PFSK-1 (cell line): Measurements from ENCODE around the gene SPEM2.

Experiments used
- FOXP2 ChIP-seq: optimal IDR thresholded peaks from 2 replicates; pipeline ENCODE3; 2011; ENCODE audit warnings: borderline replicate concordance, control low read depth, inconsistent platforms; ENCODE audit not compliant: insufficient read depth; ENCODE audit errors: extremely low read length, extremely low read depth
- POLR2AphosphoS5 ChIP-seq: IDR thresholded peaks from 2 replicates; pipeline ENCODE4 v1.6.1; 2012; ENCODE audit warnings: low read depth, mild to moderate bottlenecking, control low read depth, low read length, moderate library complexity
- REST ChIP-seq, 2 experiments: IDR thresholded peaks; 2 replicates each; pipeline versions ENCODE4 v1.6.1 to v1.8.0; 2011 to 2012; ENCODE audit warnings: low read depth in 2 of 2, low read length in 2 of 2, control low read depth in 1 of 2, inconsistent platforms in 1 of 2, mild to moderate bottlenecking in 1 of 2, moderate library complexity in 1 of 2; ENCODE audit not compliant: insufficient read depth in 1 of 2
- SIN3A ChIP-seq: IDR thresholded peaks from 2 replicates; pipeline ENCODE4 v1.6.1; 2012; ENCODE audit warnings: mild to moderate bottlenecking, low read length, moderate library complexity, borderline replicate concordance; ENCODE audit not compliant: insufficient read depth
- TAF1 ChIP-seq: IDR thresholded peaks from 2 replicates; pipeline ENCODE4 v1.6.1; 2012; ENCODE audit warnings: low read length, control low read depth, borderline replicate concordance; ENCODE audit not compliant: insufficient read depth

SPEM2 gene

DNA sequence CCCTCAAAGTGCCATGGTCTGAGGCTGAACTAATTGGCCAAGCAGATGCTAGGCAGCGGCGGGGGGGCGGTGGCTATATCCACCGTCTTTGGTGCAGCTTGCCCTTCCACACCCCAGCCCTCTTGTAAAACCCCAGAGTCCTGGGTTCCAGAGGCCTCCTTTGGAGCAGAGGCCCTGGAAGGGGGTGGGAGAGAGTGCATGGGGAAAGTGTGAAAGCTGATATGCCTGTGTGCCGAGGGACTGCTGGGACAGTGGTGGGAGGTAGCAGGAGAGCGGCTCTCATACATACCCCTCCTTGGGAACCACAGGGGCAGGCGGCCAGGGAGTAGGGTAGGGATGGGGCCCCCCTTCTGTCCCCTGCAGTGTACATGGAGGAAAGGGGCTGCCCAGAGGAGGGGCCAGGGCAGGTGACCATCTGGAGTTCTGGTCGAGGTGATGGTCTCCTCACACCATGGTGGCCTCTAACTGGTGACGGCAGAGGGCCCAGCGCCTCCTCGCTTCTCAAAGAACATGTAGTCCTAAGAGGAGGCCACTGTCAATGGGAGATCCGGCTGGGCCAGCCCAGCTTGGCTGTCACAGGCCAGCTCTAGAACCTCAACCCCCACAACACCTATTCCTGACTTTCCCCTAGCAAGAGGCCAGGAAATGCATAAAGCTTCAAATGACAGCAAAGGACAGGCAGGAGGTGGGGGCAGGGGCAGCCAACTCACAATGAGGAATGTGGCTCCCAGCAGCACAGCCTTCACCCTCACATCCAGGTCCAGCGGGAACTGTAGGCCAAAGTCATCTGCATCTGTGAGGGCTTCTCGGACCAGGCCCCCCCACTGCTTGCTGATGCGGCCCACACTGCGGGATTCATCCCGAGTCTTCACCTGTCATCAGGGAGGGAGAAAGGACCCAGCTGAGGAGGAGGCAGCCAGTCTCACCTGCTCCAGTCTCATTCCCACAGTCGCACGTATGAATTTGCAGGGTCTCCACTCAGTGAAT, 35.2 kb upstream of the SPEM2 start:
- TF ChIP-seq REST (IDR thresholded peaks at IDR 0.05; ENCODE audit: insufficient read depth in 1 of 2, low read depth in 2 of 2, low read length in 2 of 2) (no peak), SIN3A (no peak), TAF1 (no peak), POLR2AphosphoS5 (no peak), FOXP2 (no peak)

GRCh38 chr17:7391307-7391706, 34.1 kb upstream of the SPEM2 start:
- TF ChIP-seq POLR2AphosphoS5 (no peak), TAF1 (no peak), SIN3A (no peak), REST (IDR thresholded peaks at IDR 0.05; ENCODE audit: insufficient read depth in 1 of 2, low read depth in 2 of 2, low read length in 2 of 2) (no peak), FOXP2 (no peak)

GRCh38 chr17:7392696-7393612, 32.5 kb upstream of the SPEM2 start:
- no peak for TF ChIP-seq SIN3A
- TF ChIP-seq REST (IDR thresholded peaks at IDR 0.05; ENCODE audit: insufficient read depth in 1 of 2, low read depth in 2 of 2, low read length in 2 of 2), result no peak
- TF ChIP-seq POLR2AphosphoS5, result no peak
- TF ChIP-seq FOXP2, result no peak
- TF ChIP-seq TAF1, result no peak

GRCh38 chr17:7393613-7394451, 31.6 kb upstream of the SPEM2 start:
- TF ChIP-seq FOXP2 (no peak), REST (IDR thresholded peaks at IDR 0.05; ENCODE audit: insufficient read depth in 1 of 2, low read depth in 2 of 2, low read length in 2 of 2) (no peak), TAF1 (no peak), SIN3A (no peak), POLR2AphosphoS5 (no peak)
